Right cardiac atrium (tissue), 5 donors: ENCODE measurements around the gene NPSR1. TPM values are rescaled to one million over a fixed set of nuclear protein-coding genes. Genes with fewer than 3 reads are reported as not detected.

Experiments used
- ATAC-seq, 2 donors: fragments of 200-7000 bp; cut with Tn5 transposase; one replicate each; pipeline versions ENCODE4 v1.8.0 to v1.9.1; 2020; ENCODE audit warnings: moderate library complexity in 2 of 2, mild to moderate bottlenecking in 1 of 2
- DNase-seq, 3 donors: peaks; one replicate each; pipeline ENCODE4 v3.0.0-alpha.2; 2020
- H3K27ac ChIP-seq: one replicate; pipeline ENCODE4 v1.5.1; 2013; ENCODE audit warnings: mild to moderate bottlenecking, low read length, control low read depth, moderate library complexity
- H3K27me3 ChIP-seq: one replicate; pipeline ENCODE4 v1.6.1; 2013; ENCODE audit not compliant: control insufficient read depth, insufficient read depth
- H3K4me1 ChIP-seq: one replicate; pipeline ENCODE4 v1.6.1; 2013; ENCODE audit warnings: low read length; ENCODE audit not compliant: control insufficient read depth, insufficient read depth
- H3K4me3 ChIP-seq: one replicate; pipeline ENCODE4 v1.5.1; 2013; ENCODE audit warnings: low read length, control low read depth
- H3K9me3 ChIP-seq: one replicate; pipeline ENCODE4 v1.6.1; 2013; ENCODE audit warnings: low read length; ENCODE audit not compliant: control insufficient read depth
- WGBS: extraction: QIAGEN DNeasy Blood & Tissue Kit; methylation state at CpG from one replicate; pipeline ENCODE4 v1.1.7; 2013; 5-methylcytosine and 5-hydroxymethylcytosine counted together
- intact Hi-C, 4 donors: fragments of 100-400 bp; cut with DNase I; formaldehyde crosslinking; loops; one replicate each; pipeline versions ENCODE4 v1.11.0 to v1.14.0; 2022 to 2023
- polyA plus RNA-seq: library from polyadenylated mRNA; stranded (reverse); fragments of 200-250 nt; gene quantifications from one replicate; pipeline ENCODE4 v1.2.3, GENCODE V29; 2013
- total RNA-seq, 4 donors: library from RNA; stranded (reverse); fragmentation: NEBNext Ultra II Directional; extraction: Animal tissue kit (Norgen Biotek cat#: 25700); gene quantifications; one replicate each; pipeline ENCODE4 v1.2.1, GENCODE V29; 2021
- donor health status: healthy with polysubstance abuse.
- donor health status: DM: no; HTN: yes; CAD: no.
- donor health status: DM: no; HTN: no; CAD: no.
- donor health status: DM: no; HTN: yes; CAD: no; lungs with severe emphysema.
- donor health status: DM: yes; HTN: yes; CAD: no.

Gene NPSR1
- total and polyA plus RNA-seq, 5 donors: not detected

DNA sequence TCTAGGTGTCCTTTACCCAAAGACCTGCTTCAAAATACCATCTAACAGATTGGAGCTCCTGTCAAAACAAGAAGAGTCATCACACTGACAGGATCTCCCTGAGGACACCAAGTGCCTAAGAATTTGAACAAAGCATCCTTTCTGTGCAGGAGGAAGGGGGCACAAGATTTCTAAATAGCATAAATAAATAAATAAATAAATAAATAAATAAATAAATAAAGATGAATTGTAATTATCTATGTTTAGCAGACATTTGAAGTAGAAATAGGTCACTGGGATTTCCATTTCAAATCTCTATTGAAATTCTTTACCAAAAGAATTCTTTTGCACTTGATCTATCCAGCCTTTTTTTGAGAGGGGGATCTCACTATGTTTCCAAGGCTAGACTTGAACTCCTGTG lies 65.3 kb downstream of the NPSR1 start:
- no peaks in the 10 kb centered on the region for H3K27me3 ChIP-seq
- no peak overlapping the region for H3K27ac ChIP-seq
- H3K4me1 ChIP-seq: no peaks in the 10 kb centered on the region
- ATAC-seq (no peak), DNase-seq (no peak)
- no peak overlapping the region for H3K4me3 ChIP-seq
- intact Hi-C loops: no loop called here
- no peaks in the 10 kb centered on the region for H3K9me3 ChIP-seq

DNA sequence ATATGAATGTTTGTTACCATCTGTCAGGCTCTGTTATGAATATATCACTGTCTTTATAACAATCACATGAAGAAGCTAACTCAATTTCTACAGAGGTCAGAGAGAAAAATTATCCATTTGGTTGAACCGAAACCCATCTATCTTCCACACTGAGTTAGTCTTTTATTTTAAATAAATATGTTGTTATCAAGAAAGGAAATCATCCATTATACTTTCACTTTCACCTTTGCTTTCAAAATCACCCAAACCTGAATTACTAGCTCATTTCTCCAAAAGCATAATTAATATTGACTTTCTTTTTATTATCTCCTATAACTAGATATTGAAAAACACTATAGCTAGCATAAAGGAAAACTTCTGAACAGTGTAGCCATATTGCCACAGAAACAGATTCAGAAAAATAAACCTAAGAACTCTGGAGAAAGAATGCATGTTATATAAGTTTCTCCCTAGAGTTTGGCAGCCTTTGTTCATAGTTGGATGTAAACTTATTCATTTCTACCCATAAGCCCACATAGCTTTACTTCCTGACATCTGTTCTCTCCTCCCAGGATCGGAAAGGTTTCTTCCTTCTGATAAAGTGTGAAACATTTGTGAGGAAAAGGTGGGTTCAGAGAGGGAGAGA lies 66.0 kb downstream of the NPSR1 start:
- Histone ChIP-seq H3K9me3 (no peaks in the 10 kb centered on the region), H3K4me3 (no peak overlapping the region), H3K27me3 (no peaks in the 10 kb centered on the region), H3K4me1 (no peaks in the 10 kb centered on the region), H3K27ac (no peak overlapping the region)
- 48% methylated on average over 2 of the region's 2 CpGs for WGBS
- DNase-seq (no peak), ATAC-seq (no peak)
- intact Hi-C loops: no loop called here

DNA sequence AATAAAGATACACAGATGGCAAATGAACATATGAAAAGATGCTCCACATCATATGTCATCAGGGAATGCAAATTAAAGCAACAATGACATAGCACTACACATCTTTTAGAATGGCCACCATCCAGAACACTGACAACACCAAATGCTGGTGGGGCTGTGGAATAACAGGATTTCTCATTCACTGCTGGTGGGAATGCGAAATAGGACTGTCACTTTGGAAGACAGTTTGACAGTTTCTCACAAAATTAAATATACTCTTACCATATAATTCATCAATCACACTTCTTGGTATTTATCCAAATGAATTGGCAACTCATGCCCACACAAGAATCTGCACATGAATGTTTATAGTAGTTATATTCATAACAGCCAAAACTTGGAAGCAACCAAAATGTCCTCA lies 68.2 kb downstream of the NPSR1 start:
- ATAC-seq (no peak), DNase-seq (no peak)
- no peaks in the 10 kb centered on the region for H3K4me1 ChIP-seq
- no peaks in the 10 kb centered on the region for H3K9me3 ChIP-seq
- WGBS: 92% methylated on average over 1 of the region's 1 CpG
- no peak overlapping the region for H3K4me3 ChIP-seq
- H3K27ac ChIP-seq: no peak overlapping the region
- no peaks in the 10 kb centered on the region for H3K27me3 ChIP-seq
- intact Hi-C loops: no loop called here

DNA sequence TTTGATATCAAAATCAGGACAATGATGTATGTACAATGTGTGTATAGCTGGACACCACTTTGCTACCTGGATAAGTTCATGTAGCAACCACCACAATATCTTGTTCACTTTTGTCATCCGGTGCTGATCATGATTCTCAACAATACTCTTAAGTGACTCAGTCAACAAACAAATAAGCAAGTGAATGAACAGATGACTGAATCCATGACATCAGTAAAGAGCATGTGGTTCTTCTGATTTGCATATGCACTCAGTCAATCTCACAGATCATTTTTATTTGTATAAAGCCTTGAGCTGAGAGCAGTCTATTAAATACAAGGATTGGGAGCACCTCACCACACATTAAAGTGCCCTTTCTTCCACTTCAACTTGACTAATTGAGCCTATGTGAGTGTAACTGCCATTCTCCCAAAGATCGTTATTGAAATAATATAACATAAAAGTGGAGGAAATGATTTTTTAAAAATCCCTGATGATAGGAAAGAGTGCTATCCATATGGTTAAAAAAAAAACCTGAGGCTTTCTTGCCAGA lies 69.5 kb downstream of the NPSR1 start:
- no peak overlapping the region for H3K4me3 ChIP-seq
- DNase-seq (no peak), ATAC-seq (no peak)
- WGBS: 82% methylated on average over 2 of the region's 2 CpGs
- no peak overlapping the region for H3K27ac ChIP-seq
- no peaks in the 10 kb centered on the region for H3K9me3 ChIP-seq
- intact Hi-C loops: no loop called here
- no peaks in the 10 kb centered on the region for H3K4me1 ChIP-seq
- no peaks in the 10 kb centered on the region for H3K27me3 ChIP-seq

DNA sequence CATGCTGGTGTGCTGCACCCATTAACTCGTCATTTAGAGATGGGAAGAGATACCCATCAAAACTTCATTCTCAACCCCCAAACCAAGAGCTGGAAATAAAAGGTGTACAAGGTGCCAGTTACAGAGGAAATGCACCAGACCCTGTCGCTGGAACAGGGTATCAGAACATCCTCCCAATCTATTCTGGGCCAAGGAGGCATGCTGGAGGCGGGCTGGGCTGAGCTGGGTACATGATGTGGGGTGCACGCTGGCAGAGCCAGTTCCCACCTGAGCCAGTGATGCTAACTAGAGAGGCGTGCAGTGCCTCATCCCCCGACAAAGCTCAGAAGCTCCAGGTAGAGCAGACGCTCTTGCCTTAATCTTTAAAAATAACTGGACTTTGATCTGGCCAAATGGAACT lies 70.1 kb downstream of the NPSR1 start:
- H3K4me1 ChIP-seq: no peaks in the 10 kb centered on the region
- H3K9me3 ChIP-seq: no peaks in the 10 kb centered on the region
- ATAC-seq: no peak
- no peak overlapping the region for H3K27ac ChIP-seq
- no peak for DNase-seq
- H3K27me3 ChIP-seq: no peaks in the 10 kb centered on the region
- intact Hi-C loops: no loop called here
- WGBS: 82% methylated on average over 7 of the region's 7 CpGs
- H3K4me3 ChIP-seq: no peak overlapping the region

DNA sequence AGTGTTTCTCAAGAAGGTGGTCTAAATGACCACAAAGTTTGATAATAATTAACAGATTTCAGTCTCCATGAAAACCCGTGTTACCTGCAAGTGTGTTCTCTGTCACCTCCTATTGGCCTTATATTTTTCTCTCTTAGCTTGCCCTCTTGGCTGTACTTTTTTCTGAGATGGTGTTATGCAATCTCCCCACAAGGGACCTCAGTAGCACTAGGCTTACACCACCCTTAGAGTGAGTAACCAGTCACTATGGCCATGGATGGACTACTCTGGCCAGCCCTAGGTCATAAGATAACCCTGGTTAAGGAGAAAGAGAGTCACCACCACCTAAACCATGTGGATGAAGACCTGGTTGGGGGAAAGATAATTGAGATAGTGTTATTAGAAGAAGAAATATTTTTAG lies 76.8 kb downstream of the NPSR1 start:
- Histone ChIP-seq H3K4me3 (no peak overlapping the region), H3K9me3 (no peaks in the 10 kb centered on the region), H3K27ac (no peak overlapping the region), H3K4me1 (no peaks in the 10 kb centered on the region), H3K27me3 (no peaks in the 10 kb centered on the region)
- intact Hi-C loops: no loop called here
- WGBS: 93% methylated on average over 1 of the region's 1 CpG
- DNase-seq (no peak), ATAC-seq (no peak)

DNA sequence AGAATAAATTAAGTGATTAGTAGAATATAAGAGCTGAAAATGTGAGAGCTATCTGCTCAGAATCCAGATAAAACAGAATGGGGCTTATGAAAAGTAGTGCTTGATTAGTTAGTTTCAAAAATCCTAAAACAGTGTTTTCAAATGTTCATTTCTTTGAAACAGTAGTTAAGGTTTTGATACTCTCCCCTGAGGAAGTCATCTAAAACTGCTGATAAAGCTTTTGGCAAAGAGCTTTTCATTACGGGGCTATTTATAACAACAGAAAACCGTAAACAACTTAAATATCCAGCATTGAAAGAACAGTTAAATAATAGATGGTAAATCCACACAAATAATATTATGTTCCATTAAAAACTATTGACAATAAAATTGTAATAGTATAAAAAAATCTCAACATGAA lies 77.5 kb downstream of the NPSR1 start:
- Histone ChIP-seq H3K4me1 (no peaks in the 10 kb centered on the region), H3K27ac (no peak overlapping the region), H3K9me3 (no peaks in the 10 kb centered on the region), H3K27me3 (no peaks in the 10 kb centered on the region), H3K4me3 (no peak overlapping the region)
- intact Hi-C loops: no loop called here
- DNase-seq (no peak), ATAC-seq (no peak)
- WGBS: 11% methylated on average over 2 of the region's 2 CpGs

DNA sequence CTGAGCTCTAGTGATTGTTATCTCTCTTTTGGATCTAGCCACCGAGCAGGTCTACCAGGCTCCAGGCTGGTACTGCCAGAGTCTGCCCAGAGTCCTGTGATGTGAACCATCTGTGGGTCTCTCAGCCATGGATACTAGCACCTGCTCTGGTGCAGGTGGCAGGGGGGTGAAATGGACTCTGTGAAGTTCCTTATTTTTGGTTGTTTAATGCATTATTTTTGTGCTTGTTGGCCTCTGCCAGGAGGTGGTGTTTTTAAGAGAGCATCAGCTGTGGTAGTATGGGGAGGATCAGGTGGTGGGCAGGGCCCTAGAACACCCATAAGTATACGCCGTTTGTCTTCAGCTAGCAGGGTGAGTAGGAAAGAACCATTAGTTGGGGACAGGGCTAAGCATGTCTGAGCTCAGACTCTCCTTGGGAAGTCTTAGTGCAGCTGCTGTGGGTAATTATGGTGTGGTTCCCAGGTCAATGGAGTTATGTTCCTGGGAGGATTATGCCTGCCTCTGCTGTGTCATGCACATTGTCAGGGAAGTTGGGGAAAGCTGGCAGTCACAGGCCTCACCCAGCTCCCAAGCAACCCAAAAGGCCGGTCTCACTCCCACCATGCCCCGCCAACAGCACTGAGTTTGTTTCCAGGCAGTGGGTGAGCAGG lies 81.8 kb downstream of the NPSR1 start:
- Histone ChIP-seq H3K27me3 (no peaks in the 10 kb centered on the region), H3K4me3 (no peak overlapping the region), H3K27ac (no peak overlapping the region), H3K9me3 (no peaks in the 10 kb centered on the region), H3K4me1 (no peaks in the 10 kb centered on the region)
- ATAC-seq (no peak), DNase-seq (no peak)
- intact Hi-C loops: no loop called here
- 82% methylated on average over 5 of the region's 5 CpGs for WGBS

DNA sequence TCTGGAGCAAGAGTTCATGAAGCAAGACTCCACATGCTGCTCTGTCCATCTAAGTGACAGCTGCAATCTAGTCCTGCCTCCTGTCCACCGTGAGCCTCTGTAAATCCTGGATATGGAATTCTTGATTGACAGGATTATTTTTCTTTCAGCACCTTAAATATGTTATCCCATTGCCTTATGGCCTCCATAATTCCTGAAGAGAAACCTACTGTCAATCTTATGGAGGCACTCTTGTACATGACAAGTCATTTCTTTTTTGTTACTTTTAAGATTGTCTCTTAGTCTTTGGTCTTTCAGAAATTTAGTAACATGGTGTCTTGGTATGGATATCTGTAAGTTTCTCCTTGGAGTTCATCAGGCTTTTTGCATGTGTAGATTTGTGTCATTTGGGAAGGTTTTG lies 82.8 kb downstream of the NPSR1 start:
- DNase-seq (no peak), ATAC-seq (no peak)
- intact Hi-C loops: no loop called here

DNA sequence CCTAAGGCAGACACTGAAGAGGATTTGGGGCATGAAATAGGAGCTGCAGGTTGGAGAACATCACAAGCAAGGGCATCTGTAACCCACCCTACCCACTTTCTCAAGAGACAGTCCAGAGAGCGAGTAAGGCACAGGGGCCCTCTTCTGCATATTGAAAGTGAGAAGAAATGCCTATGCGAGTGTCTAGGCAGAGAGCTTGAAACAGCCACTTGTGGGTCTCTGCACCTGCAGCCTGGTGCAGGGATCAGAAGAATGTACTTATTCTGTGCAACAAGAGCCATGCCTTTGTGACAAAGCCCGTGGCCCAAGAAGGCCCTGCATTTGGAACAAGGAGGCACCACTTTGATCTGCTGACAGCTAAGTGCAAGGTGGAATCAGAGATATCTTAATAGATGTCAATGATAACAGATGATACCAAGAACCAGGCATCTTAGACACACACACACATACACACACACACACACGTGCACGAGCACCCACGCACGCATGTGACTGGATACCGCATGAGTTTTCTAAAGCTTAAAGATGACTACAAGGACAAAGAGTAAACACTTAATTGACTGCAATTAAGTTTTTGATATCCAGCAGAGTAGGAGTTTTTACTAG lies 89.3 kb downstream of the NPSR1 start:
- 81% methylated on average over 8 of the region's 8 CpGs for WGBS
- Histone ChIP-seq H3K4me1 (no peaks in the 10 kb centered on the region), H3K9me3 (no peaks in the 10 kb centered on the region), H3K4me3 (no peak overlapping the region), H3K27ac (no peak overlapping the region), H3K27me3 (no peaks in the 10 kb centered on the region)
- intact Hi-C loops: no loop called here
- no peak for ATAC-seq
- no peak for DNase-seq

More for the DNA sequence above, 82.8 kb downstream of the NPSR1 start:
- Histone ChIP-seq H3K27me3 (no peaks in the 10 kb centered on the region), H3K9me3 (no peaks in the 10 kb centered on the region), H3K4me1 (no peaks in the 10 kb centered on the region), H3K4me3 (no peak overlapping the region), H3K27ac (no peak overlapping the region)
- 59% methylated on average over 1 of the region's 1 CpG for WGBS

DNA sequence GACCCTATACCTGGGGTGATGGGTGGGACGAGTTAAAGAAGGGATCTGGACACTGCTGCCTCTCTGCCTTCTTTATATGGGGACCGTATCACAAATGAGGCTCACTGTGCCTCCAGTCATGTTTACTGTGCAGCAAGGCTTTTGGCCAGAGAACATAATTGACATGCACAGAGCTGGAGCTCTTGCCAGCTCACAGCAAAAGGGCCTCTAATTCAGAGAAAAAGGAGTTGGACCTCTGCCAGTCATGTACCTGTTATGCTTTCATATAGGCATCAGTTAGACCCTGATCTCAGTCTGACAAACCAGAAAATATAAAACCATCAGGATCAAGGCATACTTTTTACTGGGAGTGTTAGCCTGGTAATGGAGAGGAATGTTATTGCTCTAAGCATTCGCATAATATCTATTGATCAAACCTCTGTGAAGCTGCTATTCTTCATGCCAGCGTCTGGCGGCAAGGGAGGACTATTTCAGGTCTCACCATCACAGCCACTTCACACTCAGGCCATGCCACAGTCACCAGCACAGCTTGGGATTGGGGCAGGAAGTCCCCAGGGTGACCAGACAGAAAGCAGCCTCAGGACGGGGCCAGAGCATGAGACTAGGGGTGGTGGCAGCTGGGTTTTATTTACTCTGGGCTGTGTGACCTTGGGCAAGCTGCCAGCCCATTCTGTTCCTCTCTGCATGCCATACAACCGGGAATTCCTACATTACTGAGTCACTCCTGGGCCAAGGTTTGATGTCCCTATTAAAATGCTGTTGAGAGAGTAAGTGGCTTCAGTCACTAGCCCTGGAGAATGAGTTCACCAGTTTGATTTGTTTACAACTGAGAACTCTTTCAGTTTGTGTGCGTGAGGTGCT lies 90.1 kb downstream of the NPSR1 start:
- 39% methylated on average over 8 of the region's 8 CpGs for WGBS
- Histone ChIP-seq H3K27me3 (no peaks in the 10 kb centered on the region), H3K4me1 (no peaks in the 10 kb centered on the region), H3K9me3 (no peaks in the 10 kb centered on the region), H3K27ac (peak overlapping the region; percentile 75), H3K4me3 (no peak overlapping the region)
- DNase-seq (peak; percentile 53 to 83 (median 82)), ATAC-seq (peak; percentile 92 to 94)
- intact Hi-C loops: no loop called here
